Stomach (tissue), 9 donors: ENCODE results near the gene EFL1. TPM values are rescaled to one million over a fixed set of nuclear protein-coding genes. Genes with fewer than 3 reads are reported as not detected.

Source experiments
- DNase-seq, 2 donors: peaks; one replicate each; pipeline versions ENCODE4 v3.0.0 to v3.0.0-alpha.2; 2013 to 2019
- H3K27ac ChIP-seq, 5 donors: fragments of 200-600 bp in 4 of 5; sonication (generic) in 4 of 5; one replicate each; pipeline ENCODE4 v1.5.1; 2013 to 2019; ENCODE audit warnings: mild to moderate bottlenecking in 1 of 5, moderate library complexity in 1 of 5
- H3K27me3 ChIP-seq, 3 donors: fragments of 200-600 bp; sonication (generic); one replicate each; pipeline ENCODE4 v1.5.1; 2017 to 2019; ENCODE audit warnings: mixed run types in 1 of 3
- H3K36me3 ChIP-seq, 4 donors: fragments of 200-600 bp; sonication (generic); 1 replicate in 3 of 4; 2 replicates in 1 of 4; pipeline ENCODE4 v1.5.1; 2016 to 2019
- H3K4me1 ChIP-seq, 4 donors: fragments of 200-600 bp; sonication (generic); one replicate each; pipeline ENCODE4 v1.5.1; 2016 to 2019
- H3K4me3 ChIP-seq, 4 donors: fragments of 200-600 bp; sonication (generic) in 3 of 4; one replicate each; pipeline ENCODE4 v1.5.1; 2016 to 2019; ENCODE audit warnings: mild to moderate bottlenecking in 1 of 4
- H3K9me3 ChIP-seq, 4 donors: fragments of 200-600 bp; sonication (generic); one replicate each; pipeline ENCODE4 v1.5.1; 2016 to 2019
- CTCF ChIP-seq, 7 experiments: fragments of 450-650 bp in 4 of 7; fragments of 200-600 bp in 3 of 7; sonication (generic) in 3 of 7; IDR thresholded peaks; one replicate each; pipeline ENCODE4 v1.5.1; 2016 to 2019; ENCODE audit warnings: antibody characterized with exemption in 7 of 7, control low read depth in 2 of 7, mild to moderate bottlenecking in 1 of 7
- EP300 ChIP-seq: sonication (generic); formaldehyde crosslinking; IDR thresholded peaks from one replicate; pipeline ENCODE4 v1.6.1; 2017; ENCODE audit warnings: antibody characterized with exemption
- POLR2A ChIP-seq, 4 donors: fragments of 450-650 bp; IDR thresholded peaks; one replicate each; pipeline ENCODE4 v1.6.1; 2016; ENCODE audit warnings: antibody characterized with exemption in 4 of 4, control low read depth in 2 of 4, mild to moderate bottlenecking in 1 of 4, moderate library complexity in 1 of 4
- POLR2AphosphoS5 ChIP-seq, 3 donors: sonication (generic); formaldehyde crosslinking; IDR thresholded peaks; one replicate each; pipeline ENCODE4 v1.6.1; 2016; ENCODE audit warnings: antibody characterized with exemption in 3 of 3
- WGBS, 5 donors: extraction: QIAGEN DNeasy Blood & Tissue Kit in 3 of 5; methylation state at CpG; one replicate each; pipeline versions ENCODE4 v1.1.5 to v1.1.7; 2013 to 2018; 5-methylcytosine and 5-hydroxymethylcytosine counted together
- intact Hi-C: fragments of 100-400 bp; cut with DNase I; formaldehyde crosslinking; loops from one replicate; pipeline ENCODE4 v1.15.1; 2023; ENCODE audit warnings: low total_unique reads
- polyA plus RNA-seq, 3 donors: library from polyadenylated mRNA; stranded (reverse); fragments of 200-250 nt; gene quantifications; one replicate each; pipeline ENCODE4 v1.2.3, GENCODE V29; 2013
- total RNA-seq, 5 donors: library from RNA; depleted of rRNA; stranded (reverse); fragments of >200 nt; gene quantifications; one replicate each; pipeline versions ENCODE4 v1.1.0 to v1.2.3, GENCODE V29; 2014 to 2016
- donor health status: healthy with polysubstance abuse.
- donor health status: Bipolar disorder and iron deficiency.
- donor health status: healthy.

Gene EFL1
- total and polyA plus RNA-seq, 8 donors: 4.6 to 19.8 (median 11.1) TPM

GRCh38 chr15:82128401-82129148 lies 134.0 kb downstream of the EFL1 start:
- Histone ChIP-seq H3K27ac (no peak overlapping the region), H3K27me3 (no peaks in the 10 kb centered on the region), H3K9me3 (no peaks in the 10 kb centered on the region), H3K4me3 (no peak overlapping the region), H3K36me3 (peaks cover 3 to 41% (median 35%) of the 10 kb centered on the region in 4 donors), H3K4me1 (peaks cover 0 to under 1% (median 0%) of the 10 kb centered on the region in 4 donors)
- 71 to 92% (median 78%) methylated on average over 5 of the region's 5 CpGs for WGBS, 5 donors
- intact Hi-C loops: loop anchor here (10.0 kb wide), 1 partner anchor 46 kb away; no protein-coding TSS in a partner anchor
- DNase-seq: no peak
- no peak for TF ChIP-seq POLR2AphosphoS5 (IDR thresholded peaks at IDR 0.05)
- TF ChIP-seq POLR2A (IDR thresholded peaks at IDR 0.05): no peak
- TF ChIP-seq CTCF (IDR thresholded peaks at IDR 0.05): no peak
- TF ChIP-seq EP300: no peak

- Histone ChIP-seq H3K4me1 (peaks cover 0 to 10% (median 0%) of the 10 kb centered on the region in 4 donors), H3K4me3 (no peak overlapping the region), H3K36me3 (peaks cover 0 to 33% (median 30%) of the 10 kb centered on the region in 4 donors), H3K27me3 (no peaks in the 10 kb centered on the region), H3K9me3 (no peaks in the 10 kb centered on the region), H3K27ac (no peak overlapping the region)
- TF ChIP-seq POLR2AphosphoS5 (IDR thresholded peaks at IDR 0.05): no peak
- TF ChIP-seq EP300: no peak
- TF ChIP-seq CTCF (IDR thresholded peaks at IDR 0.05): no peak
- TF ChIP-seq POLR2A (IDR thresholded peaks at IDR 0.05): no peak
- intact Hi-C loops: loop anchor here (10.0 kb wide), 1 partner anchor 47 kb away; no protein-coding TSS in a partner anchor
- DNase-seq: no peak
These were observed 135.0 kb downstream of the EFL1 start for GRCh38 chr15:82127581-82127980.

GRCh38 chr15:82126346-82126745 lies 136.2 kb downstream of the EFL1 start:
- DNase-seq: no peak
- peaks cover 0 to 14% (median 0%) of the 10 kb centered on the region in 4 donors for H3K4me1 ChIP-seq
- WGBS, 5 donors: 94 to 99% (median 95%) methylated on average over 3 of the region's 3 CpGs
- H3K4me3 ChIP-seq: no peak overlapping the region
- TF ChIP-seq POLR2A (IDR thresholded peaks at IDR 0.05) (no peak), CTCF (IDR thresholded peaks at IDR 0.05) (no peak), EP300 (no peak), POLR2AphosphoS5 (IDR thresholded peaks at IDR 0.05) (no peak)
- peaks cover 0 to 29% (median 26%) of the 10 kb centered on the region in 4 donors for H3K36me3 ChIP-seq
- H3K9me3 ChIP-seq: no peaks in the 10 kb centered on the region
- no peak overlapping the region for H3K27ac ChIP-seq
- intact Hi-C loops: loop anchor here (10.0 kb wide), 1 partner anchor 48 kb away; no protein-coding TSS in a partner anchor
- no peaks in the 10 kb centered on the region for H3K27me3 ChIP-seq

- TF ChIP-seq EP300: no peak
- TF ChIP-seq CTCF (IDR thresholded peaks at IDR 0.05): no peak
- TF ChIP-seq POLR2A (IDR thresholded peaks at IDR 0.05): no peak
- no peak for TF ChIP-seq POLR2AphosphoS5 (IDR thresholded peaks at IDR 0.05)
- Histone ChIP-seq H3K9me3 (no peaks in the 10 kb centered on the region), H3K4me3 (no peak overlapping the region), H3K36me3 (peaks cover 0 to 13% (median 8%) of the 10 kb centered on the region in 4 donors), H3K27ac (no peak overlapping the region), H3K27me3 (no peaks in the 10 kb centered on the region), H3K4me1 (peaks cover 0 to 14% (median 0%) of the 10 kb centered on the region in 4 donors)
- WGBS, 5 donors: 83 to 87% (median 85%) methylated on average over 7 to 9 of the region's 9 CpGs
- intact Hi-C loops: loop anchor here (10.0 kb wide), 1 partner anchor 50 kb away; no protein-coding TSS in a partner anchor
- no peak for DNase-seq
These were observed 137.9 kb downstream of the EFL1 start for GRCh38 chr15:82124331-82125263.
